SK-N-MC (cell line): ENCODE results near the gene RBM42.

Source experiments
- EZH2 ChIP-seq: fragments of 200-600 bp; sonication (generic); IDR thresholded peaks from one replicate; pipeline ENCODE4 v1.6.1; 2017; ENCODE audit warnings: antibody characterized with exemption
- POLR2AphosphoS5 ChIP-seq: IDR thresholded peaks from 2 replicates; pipeline ENCODE4 v1.6.1; 2012; ENCODE audit warnings: mild to moderate bottlenecking, low read depth, low read length, borderline replicate concordance

GRCh38 chr19:35601971-35602370 is 26.9 kb upstream of the RBM42 start:
- no peak for TF ChIP-seq POLR2AphosphoS5
- TF ChIP-seq EZH2: no peak
